Measurements from ENCODE around the gene PLAU.
"Not testable (repeated sequence)": the region's sequence is repeated elsewhere in the genome, so short reads cannot be mapped to it uniquely, and the experiment has no call there.

PLAU gene

GRCh38 chr10:73955719-73956118 lies 44.8 kb downstream of the PLAU start:
- TF ChIP-seq, protein P1, sequence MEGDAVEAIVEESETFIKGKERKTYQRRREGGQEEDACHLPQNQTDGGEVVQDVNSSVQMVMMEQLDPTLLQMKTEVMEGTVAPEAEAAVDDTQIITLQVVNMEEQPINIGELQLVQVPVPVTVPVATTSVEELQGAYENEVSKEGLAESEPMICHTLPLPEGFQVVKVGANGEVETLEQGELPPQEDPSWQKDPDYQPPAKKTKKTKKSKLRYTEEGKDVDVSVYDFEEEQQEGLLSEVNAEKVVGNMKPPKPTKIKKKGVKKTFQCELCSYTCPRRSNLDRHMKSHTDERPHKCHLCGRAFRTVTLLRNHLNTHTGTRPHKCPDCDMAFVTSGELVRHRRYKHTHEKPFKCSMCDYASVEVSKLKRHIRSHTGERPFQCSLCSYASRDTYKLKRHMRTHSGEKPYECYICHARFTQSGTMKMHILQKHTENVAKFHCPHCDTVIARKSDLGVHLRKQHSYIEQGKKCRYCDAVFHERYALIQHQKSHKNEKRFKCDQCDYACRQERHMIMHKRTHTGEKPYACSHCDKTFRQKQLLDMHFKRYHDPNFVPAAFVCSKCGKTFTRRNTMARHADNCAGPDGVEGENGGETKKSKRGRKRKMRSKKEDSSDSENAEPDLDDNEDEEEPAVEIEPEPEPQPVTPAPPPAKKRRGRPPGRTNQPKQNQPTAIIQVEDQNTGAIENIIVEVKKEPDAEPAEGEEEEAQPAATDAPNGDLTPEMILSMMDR (conservative IDR thresholded peaks at IDR 0.05), result no peak

GRCh38 chr10:73956476-73957359 lies 45.8 kb downstream of the PLAU start:
- H3K27ac ChIP-seq, result no peak overlapping the region
- TF ChIP-seq, protein P1 (conservative IDR thresholded peaks at IDR 0.05), result no peak

More at GRCh38 chr10:73955719-73956118, 44.8 kb downstream of the PLAU start:
- no peak overlapping the region for H3K27ac ChIP-seq

GRCh38 chr10:73959484-73960243 lies 48.7 kb downstream of the PLAU start:
- no peak overlapping the region for H3K27ac ChIP-seq

DNA sequence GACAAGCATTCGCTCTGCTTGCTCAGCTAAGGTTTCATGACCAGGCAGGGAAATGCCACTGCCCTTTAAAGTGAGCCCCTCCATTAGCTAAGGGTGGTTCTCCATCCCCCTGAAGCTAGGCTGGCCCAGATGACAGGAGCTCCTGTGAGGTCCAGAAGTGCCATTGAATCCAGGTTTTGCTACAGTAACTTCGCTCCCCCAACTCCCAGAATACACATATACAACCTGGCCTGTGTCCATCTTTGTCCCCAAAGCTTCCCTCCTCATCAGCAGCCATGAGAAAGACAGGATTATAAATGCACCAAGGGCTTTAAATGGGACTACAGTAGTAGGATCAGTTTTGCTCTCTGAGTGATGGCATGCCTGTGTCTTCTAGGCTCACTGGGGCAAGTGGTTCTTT lies 51.5 kb downstream of the PLAU start:
- TF ChIP-seq, protein P1 (conservative IDR thresholded peaks at IDR 0.05), result no peak
- no peak overlapping the region for H3K27ac ChIP-seq

More at GRCh38 chr10:73959484-73960243, 48.7 kb downstream of the PLAU start:
- TF ChIP-seq, protein P1 (conservative IDR thresholded peaks at IDR 0.05), result no peak

DNA sequence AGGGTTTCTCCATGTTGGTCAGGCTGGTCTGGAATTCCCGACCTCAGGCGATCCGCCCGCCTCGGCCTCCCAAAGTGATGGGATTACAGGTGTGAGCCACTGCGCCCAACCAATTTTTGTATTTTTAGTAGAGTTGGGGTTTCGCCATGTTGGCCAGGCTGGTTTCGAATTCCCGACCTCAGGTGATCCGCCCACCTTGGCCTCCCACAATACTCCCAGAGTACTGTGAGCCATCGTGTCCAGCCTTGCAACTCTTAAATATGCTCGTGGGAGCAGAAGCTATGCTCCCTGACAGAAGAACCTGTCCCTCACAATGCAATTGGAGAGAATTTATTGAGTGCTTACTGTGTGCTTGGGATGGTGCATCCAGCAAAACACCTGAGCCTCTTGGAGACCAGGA lies 52.6 kb downstream of the PLAU start:
- H3K27ac ChIP-seq, result not testable (repeated sequence)

- H3K27ac ChIP-seq, result no peak overlapping the region
- TF ChIP-seq, protein P1 (conservative IDR thresholded peaks at IDR 0.05), result no peak
These were observed 53.8 kb downstream of the PLAU start for GRCh38 chr10:73964743-73965142.

- H3K27ac ChIP-seq, result not testable (repeated sequence)
These were observed 54.4 kb downstream of the PLAU start for GRCh38 chr10:73965267-73965889.
